ENCODE measurements around the gene FAM161B. TPM values are rescaled to one million over a fixed set of nuclear protein-coding genes. Genes with fewer than 3 reads are reported as not detected.
A peak's percentile ranks its signal among the peaks of the same experiment; 100 is the strongest.

FAM161B gene
- total RNA-seq, 1 donor from 2014 or later, result 4.7 TPM

GRCh38 chr14:73886449-73887317 lies 63.2 kb downstream of the FAM161B start, which contains the start of gene ZNF410:
ZNF410 (plus strand) TSS chr14:73886859; CDS start chr14:73892176, 5,317 bp downstream.
- Histone ChIP-seq H3K27ac (peak within 1 kb of the TSS; percentile 90), H3K9me3 (no peaks in the 10 kb centered on the region), H3K4me3 (peak within 1 kb of the TSS; percentile 73), H3K36me3 (peaks cover 4% of the 10 kb centered on the region), H3K27me3 (ENCODE audit: low read depth) (no peaks in the 10 kb centered on the region), H3K4me1 (peaks cover 36% of the 10 kb centered on the region)
- TF ChIP-seq CTCF (IDR thresholded peaks at IDR 0.05), result no peak
- ATAC-seq, result peak; percentile 99 to 100
- intact Hi-C loops (cut with DNase I), result no loop called here
- DNase-seq, result peak; percentile 97

DNA sequence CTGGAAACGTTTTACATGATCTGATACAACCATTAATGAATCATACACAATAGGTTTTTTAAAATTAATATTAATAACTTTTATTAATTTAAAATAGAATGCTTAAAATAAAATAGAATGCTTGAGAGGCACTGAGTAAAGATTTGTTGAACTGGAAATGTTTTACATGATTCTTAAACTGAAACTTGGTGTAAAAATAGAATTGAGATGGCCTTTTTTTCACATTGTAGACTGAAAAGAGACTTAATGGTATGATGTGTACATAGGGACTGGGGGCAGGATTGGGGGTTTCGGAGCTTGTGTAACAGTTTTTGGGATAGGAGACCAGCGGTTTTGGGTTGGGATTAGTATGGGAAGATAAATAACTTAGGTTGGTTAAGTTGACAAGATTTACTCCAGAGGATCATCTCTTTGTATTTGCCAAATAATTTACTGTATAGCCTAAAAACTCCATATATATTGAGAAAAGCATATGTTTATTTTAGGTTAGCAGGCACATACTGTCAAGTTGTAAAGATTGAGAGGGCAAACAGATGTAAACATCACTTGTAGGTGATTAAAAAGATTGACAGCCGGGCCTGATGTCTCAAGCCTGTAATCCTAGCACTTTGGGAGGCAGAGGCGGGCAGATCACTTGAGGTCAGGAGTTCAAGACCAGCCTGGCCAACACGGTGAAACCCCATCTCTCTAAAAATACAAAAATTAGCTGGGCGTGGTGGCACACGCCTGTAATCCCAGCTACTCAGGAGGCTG lies 65.3 kb downstream of the FAM161B start:
- no peak overlapping the region for H3K4me3 ChIP-seq
- no peak for DNase-seq
- no peak for ATAC-seq
- H3K27ac ChIP-seq, result no peak overlapping the region
- H3K36me3 ChIP-seq, result no peaks in the 10 kb centered on the region
- intact Hi-C loops (cut with DNase I), result no loop called here
- TF ChIP-seq CTCF (IDR thresholded peaks at IDR 0.05), result no peak
- no peaks in the 10 kb centered on the region for H3K27me3 ChIP-seq (ENCODE audit: low read depth)
- no peaks in the 10 kb centered on the region for H3K9me3 ChIP-seq
- H3K4me1 ChIP-seq, result peaks cover 34% of the 10 kb centered on the region

Other genes with a start within 250 kb of the FAM161B start
- gene PNMA1, start 235.7 kb downstream of the FAM161B start, total RNA-seq, result 24.4 TPM
- gene PTGR2, start 98.3 kb downstream of the FAM161B start, total RNA-seq, result 10.8 TPM
- 41.5 TPM for gene ZNF410, start 63.2 kb downstream of the FAM161B start, total RNA-seq
- 17.0 TPM for gene COQ6, start 208 bp upstream of the FAM161B start, total RNA-seq
- 12.1 TPM for gene ENTPD5, start 69.2 kb upstream of the FAM161B start, total RNA-seq
- gene BBOF1, start 69.3 kb upstream of the FAM161B start, total RNA-seq, result 7.4 TPM
- gene ALDH6A1, start 134.4 kb upstream of the FAM161B start, total RNA-seq, result 45.5 TPM
- gene LIN52, start 134.9 kb upstream of the FAM161B start, total RNA-seq, result 7.9 TPM

All from lower lobe of right lung (tissue), 2 donors.